Progenitor cell of endocrine pancreas (in vitro differentiated cells): ENCODE results near the gene AK5. TPM values are rescaled to one million over a fixed set of nuclear protein-coding genes. Genes with fewer than 3 reads are reported as not detected.

Source experiments
- DNase-seq: peaks from one replicate; pipeline ENCODE4 v3.0.0; 2021; ENCODE audit warnings: low spot score; ENCODE audit not compliant: unreplicated experiment
- H3K27ac Mint-ChIP-seq: 2 replicates; pipeline ENCODE4 v1.8.0; 2021; ENCODE audit warnings: mild to moderate bottlenecking, moderate library complexity, mixed read lengths
- H3K27me3 Mint-ChIP-seq: 2 replicates; pipeline ENCODE4 v1.8.0; 2021; ENCODE audit warnings: mixed read lengths
- H3K36me3 Mint-ChIP-seq: 2 replicates; pipeline ENCODE4 v1.8.0; 2022; ENCODE audit warnings: mixed read lengths; ENCODE audit not compliant: insufficient read depth
- H3K4me1 Mint-ChIP-seq: 2 replicates; pipeline ENCODE4 v1.8.0; 2021; ENCODE audit warnings: low read depth, mixed read lengths
- H3K4me3 Mint-ChIP-seq: 2 replicates; pipeline ENCODE4 v1.8.0; 2021; ENCODE audit warnings: low read depth, mild to moderate bottlenecking, moderate library complexity, mixed read lengths
- H3K9me3 Mint-ChIP-seq: 2 replicates; pipeline ENCODE4 v1.8.0; 2021; ENCODE audit warnings: low read depth, mixed read lengths
- CTCF ChIP-seq: fragments of 200-600 bp; sonication (generic); IDR thresholded peaks from one replicate; pipeline ENCODE4 v1.5.0; 2021; ENCODE audit warnings: antibody characterized with exemption, mild to moderate bottlenecking; ENCODE audit not compliant: unreplicated experiment
- long read RNA-seq: library from polyadenylated mRNA; unstranded; transcript quantifications from one replicate; pipeline ENCODE4 v2.0.0, GENCODE V29; 2020
- total RNA-seq: library from RNA; stranded (reverse); gene quantifications from 2 replicates; pipeline ENCODE4 v1.2.1, GENCODE V29; 2021

AK5 gene
- total RNA-seq, result 4.0 and 4.4 TPM in 2 replicates
- long read RNA-seq, partial matches to known transcripts, result 0 of 2 reads
- long read RNA-seq, other reads (novel, unspliced or antisense), result 1 of 2 reads

GRCh38 chr1:77281491-77282186 is at the start of gene AK5:
Gene AK5 (plus strand): TSS chr1:77282019. CDS start chr1:77282314, 295 bp downstream.
- H3K4me1 Mint-ChIP-seq, result peaks cover 11% of the 10 kb centered on the region
- peaks cover 77% of the 10 kb centered on the region for H3K27me3 Mint-ChIP-seq
- peak; percentile 23 for TF ChIP-seq CTCF
- H3K27ac Mint-ChIP-seq, result no peak within 1 kb of the TSS
- no peaks in the 10 kb centered on the region for H3K9me3 Mint-ChIP-seq
- no peaks in the 10 kb centered on the region for H3K36me3 Mint-ChIP-seq
- H3K4me3 Mint-ChIP-seq, result peak within 1 kb of the TSS; percentile 64
- peak; percentile 46 for DNase-seq

GRCh38 chr1:77232829-77233228 is 49.0 kb upstream of the AK5 start:
- peaks cover 14% of the 10 kb centered on the region for H3K4me1 Mint-ChIP-seq
- H3K4me3 Mint-ChIP-seq, result no peak overlapping the region
- H3K36me3 Mint-ChIP-seq, result peaks cover 3% of the 10 kb centered on the region
- no peak for TF ChIP-seq CTCF
- no peaks in the 10 kb centered on the region for H3K9me3 Mint-ChIP-seq
- no peaks in the 10 kb centered on the region for H3K27me3 Mint-ChIP-seq
- no peak overlapping the region for H3K27ac Mint-ChIP-seq
- DNase-seq, result no peak

- H3K36me3 Mint-ChIP-seq, result peaks cover 3% of the 10 kb centered on the region
- no peak for TF ChIP-seq CTCF
- H3K4me1 Mint-ChIP-seq, result peaks cover 10% of the 10 kb centered on the region
- no peak overlapping the region for H3K4me3 Mint-ChIP-seq
- H3K9me3 Mint-ChIP-seq, result no peaks in the 10 kb centered on the region
- no peak overlapping the region for H3K27ac Mint-ChIP-seq
- H3K27me3 Mint-ChIP-seq, result no peaks in the 10 kb centered on the region
- DNase-seq, result no peak
Observed at GRCh38 chr1:77234096-77234495, 47.7 kb upstream of the AK5 start.

- H3K27me3 Mint-ChIP-seq, result no peaks in the 10 kb centered on the region
- H3K4me3 Mint-ChIP-seq, result no peak overlapping the region
- H3K4me1 Mint-ChIP-seq, result peaks cover 4% of the 10 kb centered on the region
- no peak for DNase-seq
- H3K36me3 Mint-ChIP-seq, result peaks cover 3% of the 10 kb centered on the region
- H3K27ac Mint-ChIP-seq, result no peak overlapping the region
- TF ChIP-seq CTCF, result no peak
- no peaks in the 10 kb centered on the region for H3K9me3 Mint-ChIP-seq
Observed at GRCh38 chr1:77234943-77235342, 46.9 kb upstream of the AK5 start.

GRCh38 chr1:77238462-77238861 is 43.4 kb upstream of the AK5 start:
- H3K4me1 Mint-ChIP-seq, result no peaks in the 10 kb centered on the region
- no peaks in the 10 kb centered on the region for H3K27me3 Mint-ChIP-seq
- no peaks in the 10 kb centered on the region for H3K9me3 Mint-ChIP-seq
- no peak for TF ChIP-seq CTCF
- DNase-seq, result no peak
- H3K36me3 Mint-ChIP-seq, result peaks cover 1% of the 10 kb centered on the region
- H3K4me3 Mint-ChIP-seq, result no peak overlapping the region
- no peak overlapping the region for H3K27ac Mint-ChIP-seq
